ENCODE data around the gene DCXR.

The DCXR gene

GRCh38 chr17:82076018-82076784 lies 38.7 kb upstream of the DCXR start:
- whole genome bisulfite sequencing = 89% methylated on average over 25 of the region's 25 CpGs

GRCh38 chr17:82073446-82073845 lies 35.9 kb upstream of the DCXR start:
- Histone ChIP-seq H4K91ac (ENCODE audit: low read length) (no peak overlapping the region), H4K8ac (ENCODE audit: low read length) (no peak overlapping the region), H2AK5ac (ENCODE audit: low read length, severe bottlenecking) (no peak overlapping the region), H3K4ac (ENCODE audit: low read depth in 1 of 2, low read length in 2 of 2) (no peak overlapping the region), H3K4me2 (ENCODE audit: low read length, poor library complexity, severe bottlenecking) (no peak overlapping the region), H2BK15ac (ENCODE audit: low read depth, poor library complexity, severe bottlenecking) (no peak overlapping the region), H3K36me3 (ENCODE audit: control insufficient read depth in 1 of 2, insufficient read depth in 2 of 2, low read depth in 1 of 2, low read length in 2 of 2) (peaks cover 8 to 20% of the 10 kb centered on the region in 2 experiments), H3K18ac (ENCODE audit: low read depth in 1 of 2, low read length in 2 of 2) (no peak overlapping the region), H3K27ac (ENCODE audit: low read length, poor library complexity, severe bottlenecking) (no peak overlapping the region), H2BK5ac (ENCODE audit: low read depth, low read length, poor library complexity, severe bottlenecking) (no peak overlapping the region), H2BK12ac (ENCODE audit: low read length in 2 of 2) (no peak overlapping the region), H2AFZ (ENCODE audit: low read depth, low read length) (no peak overlapping the region), H3K27me3 (ENCODE audit: control insufficient read depth in 1 of 2, insufficient read depth in 1 of 2, low read length in 2 of 2) (no peaks in the 10 kb centered on the region), H2BK120ac (ENCODE audit: low read depth, low read length) (no peak overlapping the region), H3K4me3 (ENCODE audit: insufficient read depth in 1 of 2, low read depth in 1 of 2, low read length in 2 of 2) (no peak overlapping the region), H3K14ac (ENCODE audit: low read length in 2 of 2) (no peak overlapping the region), H3K9ac (ENCODE audit: low read length) (no peak overlapping the region), H3K4me1 (ENCODE audit: control insufficient read depth, insufficient read depth, low read depth, low read length) (no peaks in the 10 kb centered on the region), H3K9me3 (ENCODE audit: control insufficient read depth, low read length) (no peaks in the 10 kb centered on the region), H3K23ac (ENCODE audit: low read length in 2 of 2) (no peak overlapping the region), H3K79me1 (replicated peaks; ENCODE audit: low read length, poor library complexity, severe bottlenecking) (no peaks in the 10 kb centered on the region)
- WGBS = 93% methylated on average over 9 of the region's 9 CpGs
- no peak for DNase-seq

More at GRCh38 chr17:82076018-82076784, 38.7 kb upstream of the DCXR start:
- Histone ChIP-seq H3K36me3 (ENCODE audit: control insufficient read depth in 1 of 2, insufficient read depth in 2 of 2, low read depth in 1 of 2, low read length in 2 of 2) (peaks cover 31 to 47% of the 10 kb centered on the region in 2 experiments), H3K23ac (ENCODE audit: low read length in 2 of 2) (no peak overlapping the region), H3K79me1 (replicated peaks; ENCODE audit: low read length, poor library complexity, severe bottlenecking) (peaks cover 10% of the 10 kb centered on the region), H3K18ac (ENCODE audit: low read depth in 1 of 2, low read length in 2 of 2) (no peak overlapping the region), H2AK5ac (ENCODE audit: low read length, severe bottlenecking) (no peak overlapping the region), H2BK120ac (ENCODE audit: low read depth, low read length) (no peak overlapping the region), H3K9ac (ENCODE audit: low read length) (no peak overlapping the region), H3K4ac (ENCODE audit: low read depth in 1 of 2, low read length in 2 of 2) (no peak overlapping the region), H3K4me1 (ENCODE audit: control insufficient read depth, insufficient read depth, low read depth, low read length) (peaks cover 3% of the 10 kb centered on the region), H3K9me3 (ENCODE audit: control insufficient read depth, low read length) (no peaks in the 10 kb centered on the region), H2BK15ac (ENCODE audit: low read depth, poor library complexity, severe bottlenecking) (no peak overlapping the region), H3K4me3 (ENCODE audit: insufficient read depth in 1 of 2, low read depth in 1 of 2, low read length in 2 of 2) (no peak overlapping the region), H4K91ac (ENCODE audit: low read length) (no peak overlapping the region), H2AFZ (ENCODE audit: low read depth, low read length) (no peak overlapping the region), H3K4me2 (ENCODE audit: low read length, poor library complexity, severe bottlenecking) (no peak overlapping the region), H2BK12ac (ENCODE audit: low read length in 2 of 2) (no peak overlapping the region), H4K8ac (ENCODE audit: low read length) (peak overlapping the region; percentile 7), H3K27me3 (ENCODE audit: control insufficient read depth in 1 of 2, insufficient read depth in 1 of 2, low read length in 2 of 2) (no peaks in the 10 kb centered on the region), H2BK5ac (ENCODE audit: low read depth, low read length, poor library complexity, severe bottlenecking) (no peak overlapping the region), H3K27ac (ENCODE audit: low read length, poor library complexity, severe bottlenecking) (no peak overlapping the region), H3K14ac (ENCODE audit: low read length in 2 of 2) (no peak overlapping the region)
- no peak for DNase-seq

GRCh38 chr17:82072827-82073226 lies 35.3 kb upstream of the DCXR start:
- no peak overlapping the region for H2AK5ac ChIP-seq (ENCODE audit: low read length, severe bottlenecking)
- no peaks in the 10 kb centered on the region for H3K27me3 ChIP-seq (ENCODE audit: control insufficient read depth in 1 of 2, insufficient read depth in 1 of 2, low read length in 2 of 2)
- no peak overlapping the region for H3K18ac ChIP-seq (ENCODE audit: low read depth in 1 of 2, low read length in 2 of 2)
- no peaks in the 10 kb centered on the region for H3K9me3 ChIP-seq (ENCODE audit: control insufficient read depth, low read length)
- no peak overlapping the region for H3K4ac ChIP-seq (ENCODE audit: low read depth in 1 of 2, low read length in 2 of 2)
- WGBS = 93% methylated on average over 5 of the region's 6 CpGs
- no peak overlapping the region for H2BK5ac ChIP-seq (ENCODE audit: low read depth, low read length, poor library complexity, severe bottlenecking)
- H3K4me3 ChIP-seq (ENCODE audit: insufficient read depth in 1 of 2, low read depth in 1 of 2, low read length in 2 of 2) = no peak overlapping the region
- H3K9ac ChIP-seq (ENCODE audit: low read length) = no peak overlapping the region
- no peak overlapping the region for H3K23ac ChIP-seq (ENCODE audit: low read length in 2 of 2)
- H2AFZ ChIP-seq (ENCODE audit: low read depth, low read length) = no peak overlapping the region
- H4K8ac ChIP-seq (ENCODE audit: low read length) = no peak overlapping the region
- DNase-seq = no peak
- no peak overlapping the region for H3K14ac ChIP-seq (ENCODE audit: low read length in 2 of 2)
- H4K91ac ChIP-seq (ENCODE audit: low read length) = no peak overlapping the region
- peaks cover 3 to 13% of the 10 kb centered on the region in 2 experiments for H3K36me3 ChIP-seq (ENCODE audit: control insufficient read depth in 1 of 2, insufficient read depth in 2 of 2, low read depth in 1 of 2, low read length in 2 of 2)
- no peak overlapping the region for H3K4me2 ChIP-seq (ENCODE audit: low read length, poor library complexity, severe bottlenecking)
- no peaks in the 10 kb centered on the region for H3K79me1 ChIP-seq (replicated peaks; ENCODE audit: low read length, poor library complexity, severe bottlenecking)
- no peak overlapping the region for H3K27ac ChIP-seq (ENCODE audit: low read length, poor library complexity, severe bottlenecking)
- no peak overlapping the region for H2BK12ac ChIP-seq (ENCODE audit: low read length in 2 of 2)
- H3K4me1 ChIP-seq (ENCODE audit: control insufficient read depth, insufficient read depth, low read depth, low read length) = no peaks in the 10 kb centered on the region
- no peak overlapping the region for H2BK15ac ChIP-seq (ENCODE audit: low read depth, poor library complexity, severe bottlenecking)
- no peak overlapping the region for H2BK120ac ChIP-seq (ENCODE audit: low read depth, low read length)

- Histone ChIP-seq H2BK15ac (ENCODE audit: low read depth, poor library complexity, severe bottlenecking) (no peak overlapping the region), H2AFZ (ENCODE audit: low read depth, low read length) (no peak overlapping the region), H3K79me1 (replicated peaks; ENCODE audit: low read length, poor library complexity, severe bottlenecking) (peaks cover 7% of the 10 kb centered on the region), H2AK5ac (ENCODE audit: low read length, severe bottlenecking) (no peak overlapping the region), H2BK5ac (ENCODE audit: low read depth, low read length, poor library complexity, severe bottlenecking) (no peak overlapping the region), H4K91ac (ENCODE audit: low read length) (no peak overlapping the region), H3K9me3 (ENCODE audit: control insufficient read depth, low read length) (no peaks in the 10 kb centered on the region), H3K9ac (ENCODE audit: low read length) (no peak overlapping the region), H3K4me1 (ENCODE audit: control insufficient read depth, insufficient read depth, low read depth, low read length) (peaks cover 7% of the 10 kb centered on the region), H3K36me3 (ENCODE audit: control insufficient read depth in 1 of 2, insufficient read depth in 2 of 2, low read depth in 1 of 2, low read length in 2 of 2) (no peaks in the 10 kb centered on the region), H4K8ac (ENCODE audit: low read length) (no peak overlapping the region), H3K14ac (ENCODE audit: low read length in 2 of 2) (no peak overlapping the region), H2BK120ac (ENCODE audit: low read depth, low read length) (no peak overlapping the region), H3K4ac (ENCODE audit: low read depth in 1 of 2, low read length in 2 of 2) (no peak overlapping the region), H3K18ac (ENCODE audit: low read depth in 1 of 2, low read length in 2 of 2) (no peak overlapping the region), H3K27ac (ENCODE audit: low read length, poor library complexity, severe bottlenecking) (no peak overlapping the region), H3K27me3 (ENCODE audit: control insufficient read depth in 1 of 2, insufficient read depth in 1 of 2, low read length in 2 of 2) (no peaks in the 10 kb centered on the region), H2BK12ac (ENCODE audit: low read length in 2 of 2) (no peak overlapping the region), H3K23ac (ENCODE audit: low read length in 2 of 2) (no peak overlapping the region), H3K4me2 (ENCODE audit: low read length, poor library complexity, severe bottlenecking) (no peak overlapping the region), H3K4me3 (ENCODE audit: insufficient read depth in 1 of 2, low read depth in 1 of 2, low read length in 2 of 2) (no peak overlapping the region)
- DNase-seq = no peak
Measured at GRCh38 chr17:82070611-82071010, 33.1 kb upstream of the DCXR start.

All from mesenchymal stem cell (in vitro differentiated cells and primary cell).